ENCODE results near the gene KRTAP5-7. TPM values are rescaled to one million over a fixed set of nuclear protein-coding genes. Genes with fewer than 3 reads are reported as not detected.

The KRTAP5-7 gene
- total and polyA plus RNA-seq, 2 of the 8 experiments (the other 6 are each of a cell fraction or from before 2014, with no cell fraction given): not detected

DNA sequence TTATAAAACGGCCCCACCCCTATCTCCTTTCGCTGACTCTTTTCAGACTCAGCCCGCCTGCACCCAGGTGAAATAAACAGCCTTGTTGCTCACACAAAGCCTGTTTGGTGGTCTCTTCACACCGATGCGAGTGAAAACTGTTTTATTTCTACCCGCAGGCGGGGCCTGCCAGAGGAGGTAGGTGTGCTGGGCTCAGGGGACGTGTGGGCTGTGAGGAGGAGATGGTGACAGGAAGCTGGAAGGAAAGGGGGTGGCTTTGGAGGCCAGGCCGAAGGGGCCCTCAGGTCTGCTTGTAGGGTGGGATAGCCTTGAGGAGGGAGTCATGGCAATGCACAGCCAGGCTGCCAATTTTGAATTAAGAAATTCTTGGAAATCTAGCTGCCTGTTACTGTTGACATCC, 21.3 kb upstream of the KRTAP5-7 start:
- POLR2A ChIA-PET (ENCODE audit: partially characterized antibody): no interaction called here
- CTCF ChIA-PET (ENCODE audit: partially characterized antibody): interaction anchor here (1.4 kb wide), 1 partner anchor 43 kb away, joined by 3 read pairs; no protein-coding TSS in a partner anchor
- no peak overlapping the region for H3K14ac ChIP-seq (ENCODE audit: insufficient read length)
- TF ChIP-seq, protein P1, sequence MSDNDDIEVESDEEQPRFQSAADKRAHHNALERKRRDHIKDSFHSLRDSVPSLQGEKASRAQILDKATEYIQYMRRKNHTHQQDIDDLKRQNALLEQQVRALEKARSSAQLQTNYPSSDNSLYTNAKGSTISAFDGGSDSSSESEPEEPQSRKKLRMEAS (IDR thresholded peaks at IDR 0.05): no peak
- TF ChIP-seq, protein P2, sequence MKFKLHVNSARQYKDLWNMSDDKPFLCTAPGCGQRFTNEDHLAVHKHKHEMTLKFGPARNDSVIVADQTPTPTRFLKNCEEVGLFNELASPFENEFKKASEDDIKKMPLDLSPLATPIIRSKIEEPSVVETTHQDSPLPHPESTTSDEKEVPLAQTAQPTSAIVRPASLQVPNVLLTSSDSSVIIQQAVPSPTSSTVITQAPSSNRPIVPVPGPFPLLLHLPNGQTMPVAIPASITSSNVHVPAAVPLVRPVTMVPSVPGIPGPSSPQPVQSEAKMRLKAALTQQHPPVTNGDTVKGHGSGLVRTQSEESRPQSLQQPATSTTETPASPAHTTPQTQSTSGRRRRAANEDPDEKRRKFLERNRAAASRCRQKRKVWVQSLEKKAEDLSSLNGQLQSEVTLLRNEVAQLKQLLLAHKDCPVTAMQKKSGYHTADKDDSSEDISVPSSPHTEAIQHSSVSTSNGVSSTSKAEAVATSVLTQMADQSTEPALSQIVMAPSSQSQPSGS (IDR thresholded peaks at IDR 0.05; ENCODE audit: low read length): no peak
- TF ChIP-seq, protein P3, sequence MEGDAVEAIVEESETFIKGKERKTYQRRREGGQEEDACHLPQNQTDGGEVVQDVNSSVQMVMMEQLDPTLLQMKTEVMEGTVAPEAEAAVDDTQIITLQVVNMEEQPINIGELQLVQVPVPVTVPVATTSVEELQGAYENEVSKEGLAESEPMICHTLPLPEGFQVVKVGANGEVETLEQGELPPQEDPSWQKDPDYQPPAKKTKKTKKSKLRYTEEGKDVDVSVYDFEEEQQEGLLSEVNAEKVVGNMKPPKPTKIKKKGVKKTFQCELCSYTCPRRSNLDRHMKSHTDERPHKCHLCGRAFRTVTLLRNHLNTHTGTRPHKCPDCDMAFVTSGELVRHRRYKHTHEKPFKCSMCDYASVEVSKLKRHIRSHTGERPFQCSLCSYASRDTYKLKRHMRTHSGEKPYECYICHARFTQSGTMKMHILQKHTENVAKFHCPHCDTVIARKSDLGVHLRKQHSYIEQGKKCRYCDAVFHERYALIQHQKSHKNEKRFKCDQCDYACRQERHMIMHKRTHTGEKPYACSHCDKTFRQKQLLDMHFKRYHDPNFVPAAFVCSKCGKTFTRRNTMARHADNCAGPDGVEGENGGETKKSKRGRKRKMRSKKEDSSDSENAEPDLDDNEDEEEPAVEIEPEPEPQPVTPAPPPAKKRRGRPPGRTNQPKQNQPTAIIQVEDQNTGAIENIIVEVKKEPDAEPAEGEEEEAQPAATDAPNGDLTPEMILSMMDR (IDR thresholded peaks at IDR 0.05; ENCODE audit: control extremely low read depth in 1 of 3, insufficient read depth in 1 of 3, low read depth in 1 of 3, low read length in 3 of 3): no peak
- TF ChIP-seq SAP30 (IDR thresholded peaks at IDR 0.05; ENCODE audit: insufficient read depth, insufficient replicate concordance, low read length) (no peak), EZH2 (IDR thresholded peaks at IDR 0.05; ENCODE audit: low read depth, low read length, severe bottlenecking) (no peak), RBBP5 (IDR thresholded peaks at IDR 0.05; ENCODE audit: borderline replicate concordance, low read depth, low read length) (no peak), ZNF274 (IDR thresholded peaks at IDR 0.05; ENCODE audit: borderline replicate concordance, extremely low read depth, low read length) (no peak), HDAC6 (IDR thresholded peaks at IDR 0.05; ENCODE audit: low read depth, low read length) (no peak)

More for the DNA sequence above, 21.3 kb upstream of the KRTAP5-7 start:
- Histone ChIP-seq H3K79me2 (ENCODE audit: control insufficient read depth in 1 of 2, insufficient read depth in 2 of 2, low read length in 2 of 2) (no peaks in the 10 kb centered on the region), H3K27ac (ENCODE audit: low read depth, low read length) (no peak overlapping the region), H4K5ac (ENCODE audit: insufficient read length, low read depth, low read length) (no peak overlapping the region), H4K8ac (ENCODE audit: extremely low read depth, insufficient read depth, low read length) (no peak overlapping the region), H4K20me1 (replicated peaks in 1 of 2; ENCODE audit: control insufficient read depth in 1 of 2, insufficient read depth in 2 of 2, low read length in 2 of 2) (no peaks in the 10 kb centered on the region), H3K23ac (ENCODE audit: insufficient read length) (no peak overlapping the region), H3K4me1 (replicated peaks in 1 of 4; ENCODE audit: control insufficient read depth in 3 of 4, insufficient read depth in 4 of 4, low read length in 3 of 4) (peaks cover 0 to 8% (median 5%) of the 10 kb centered on the region in 4 experiments; a peak in 5 of 7 replicates), H3K4me3 (ENCODE audit: extremely low read depth in 1 of 4, insufficient read depth in 2 of 4, low read depth in 3 of 4, low read length in 4 of 4) (no peak overlapping the region), H2BK20ac (ENCODE audit: low read length) (no peak overlapping the region), H4K91ac (replicated peaks; ENCODE audit: insufficient read length, low read length) (no peak overlapping the region), H2AFZ (ENCODE audit: low read length) (no peak overlapping the region), H3K9me3 (ENCODE audit: insufficient read depth in 2 of 2, low read depth in 1 of 2, low read length in 1 of 2) (peaks cover 16 to 21% of the 10 kb centered on the region in 2 experiments), H3K79me1 (ENCODE audit: low read depth, low read length) (no peaks in the 10 kb centered on the region), H2BK5ac (ENCODE audit: low read depth, low read length) (0 out of 2 replicates have a peak overlapping the region, but pooled peaks have one; percentile 63), H3K23me2 (ENCODE audit: low read depth, low read length) (no peaks in the 10 kb centered on the region), H2BK12ac (ENCODE audit: low read depth, low read length) (no peak overlapping the region), H3K9ac (replicated peaks in 1 of 4; ENCODE audit: extremely low read depth in 1 of 4, low read depth in 3 of 4, low read length in 3 of 4) (no peak overlapping the region), H2BK15ac (ENCODE audit: low read length) (no peak overlapping the region), H3K27me3 (replicated peaks in 1 of 4; ENCODE audit: control insufficient read depth in 3 of 4, extremely low read depth in 1 of 4, insufficient read depth in 3 of 4, low read length in 3 of 4) (no peaks in the 10 kb centered on the region), H3K36me3 (ENCODE audit: control insufficient read depth in 2 of 4, insufficient read depth in 4 of 4, low read length in 3 of 4) (peaks cover 0 to 10% (median 0%) of the 10 kb centered on the region in 4 experiments; a peak in 1 of 8 replicates), H3K4ac (replicated peaks; ENCODE audit: insufficient read length, low read depth, low read length) (no peak overlapping the region), H2BK120ac (replicated peaks; ENCODE audit: low read depth, low read length) (no peak overlapping the region), H3K4me2 (ENCODE audit: insufficient read depth in 1 of 2, low read depth in 2 of 2, low read length in 2 of 2) (no peak overlapping the region; a peak in 1 of 4 replicates), H2AK5ac (ENCODE audit: low read depth, low read length) (peak overlapping the region; percentile 86; the same call in 1 of the 2 replicates), H3K56ac (replicated peaks; ENCODE audit: insufficient read length, low read depth, low read length) (no peak overlapping the region), H3K18ac (ENCODE audit: extremely low read depth, low read length) (no peak overlapping the region; the same call in 1 of the 2 replicates)
- DNase-seq (ENCODE audit: low read depth in 1 of 2, low spot score in 2 of 2): peak in 1 of 2 experiments; percentile 50
- 75% methylated on average over 8 of the region's 9 CpGs; no CpG with 5 or more reads in 1 of the 2 experiments for WGBS, 2 experiments (ENCODE audit: extremely low coverage in 1 of 2, insufficient coverage in 1 of 2, insufficient read length in 1 of 2, insufficient replicate concordance in 2 of 2, low coverage in 1 of 2, low lambda C conversion rate in 2 of 2, missing lambda C conversion rate in 1 of 2)
- no peak for FAIRE-seq
